HEK293 (cell line): ENCODE measurements around the gene NFIB.
A peak's percentile ranks its signal among the peaks of the same experiment; 100 is the strongest.

ENCODE experiments used
- CTCF ChIA-PET: fragments of 350-600 bp; formaldehyde crosslinking; extraction: SDS; loops from one replicate; lab custom pipeline; 2021; ENCODE audit warnings: antibody characterized with exemption; lab: Yijun Ruan, JAX
- POLR2A ChIA-PET: fragments of 300-600 bp; formaldehyde crosslinking; extraction: SDS; loops from one replicate; lab custom pipeline; 2020; ENCODE audit warnings: antibody characterized with exemption, inconsistent platforms; lab: Yijun Ruan, JAX
- H3K27ac ChIP-seq: fragments of 200-500 bp; sonication (Bioruptor generic); 2 replicates; pipeline ENCODE4 v1.5.1; 2014; ENCODE audit warnings: low read depth, low read length, control low read depth, inconsistent platforms; ENCODE audit errors: extremely low read depth
- H3K36me3 ChIP-seq, 2 experiments: fragments of 200-500 bp in 1 of 2; sonication (Bioruptor generic) in 1 of 2; 1 replicate in 1 of 2; 2 replicates in 1 of 2; pipeline ENCODE4 v1.5.1; 2014 to 2017; ENCODE audit warnings: inconsistent platforms in 2 of 2, low read length in 2 of 2; ENCODE audit not compliant: control insufficient read depth in 2 of 2, insufficient read depth in 1 of 2
- H3K4me1 ChIP-seq: fragments of 200-500 bp; sonication (Bioruptor generic); 2 replicates; pipeline ENCODE4 v1.5.1; 2014; ENCODE audit warnings: mild to moderate bottlenecking, low read length, inconsistent platforms; ENCODE audit not compliant: control insufficient read depth, insufficient read depth
- H3K4me3 ChIP-seq: 2 replicates; pipeline ENCODE4 v1.5.1; 2011; ENCODE audit warnings: low read depth, mild to moderate bottlenecking, control low read depth, low read length, moderate library complexity
- H3K9me3 ChIP-seq: fragments of 200-500 bp; sonication (Bioruptor generic); 2 replicates; pipeline ENCODE4 v1.5.1; 2014; ENCODE audit warnings: low read depth, low read length, inconsistent platforms; ENCODE audit not compliant: control insufficient read depth, insufficient read depth
- KLF1 ChIP-seq: fragments of 450-650 bp; formaldehyde crosslinking; IDR thresholded peaks from 2 replicates; pipeline ENCODE4 v1.5.1; 2016; ENCODE audit warnings: missing biosample characterization, missing genetic modification characterization
- PRDM6 ChIP-seq: fragments of 450-650 bp; formaldehyde crosslinking; IDR thresholded peaks from 2 replicates; pipeline ENCODE4 v1.5.1; 2017; ENCODE audit warnings: missing biosample characterization, missing genetic modification characterization
- SETDB1 ChIP-seq: IDR thresholded peaks from one replicate; pipeline ENCODE4 v1.6.1; 2017; ENCODE audit warnings: mild to moderate bottlenecking, low read length, moderate library complexity, mixed read lengths; ENCODE audit not compliant: insufficient read length
- YY1 ChIP-seq: fragments of 450-650 bp; formaldehyde crosslinking; IDR thresholded peaks from 2 replicates; pipeline ENCODE4 v1.5.1; 2018; ENCODE audit warnings: missing biosample characterization, missing genetic modification characterization
- ZBTB8A ChIP-seq: fragments of 450-650 bp; formaldehyde crosslinking; IDR thresholded peaks from 2 replicates; pipeline ENCODE4 v1.5.1; 2016; ENCODE audit warnings: missing biosample characterization, missing genetic modification characterization
- ZNF114 ChIP-seq: fragments of 450-650 bp; formaldehyde crosslinking; IDR thresholded peaks from 2 replicates; pipeline ENCODE4 v1.5.0; 2017; ENCODE audit warnings: missing biosample characterization, missing genetic modification characterization
- ZNF18 ChIP-seq: fragments of 450-650 bp; formaldehyde crosslinking; IDR thresholded peaks from 2 replicates; pipeline ENCODE4 v1.5.1; 2016; ENCODE audit warnings: missing biosample characterization, missing genetic modification characterization
- ZNF280C ChIP-seq: fragments of 450-650 bp; formaldehyde crosslinking; IDR thresholded peaks from 2 replicates; pipeline ENCODE4 v1.5.1; 2016; ENCODE audit warnings: missing biosample characterization, missing genetic modification characterization
- ZNF335 ChIP-seq: fragments of 450-650 bp; formaldehyde crosslinking; conservative IDR thresholded peaks from 2 replicates; pipeline ENCODE4 v1.5.1; 2016; ENCODE audit warnings: missing biosample characterization, missing genetic modification characterization
- ZNF514 ChIP-seq: fragments of 450-650 bp; formaldehyde crosslinking; IDR thresholded peaks from 2 replicates; pipeline ENCODE4 v1.5.1; 2016; ENCODE audit warnings: missing biosample characterization, missing genetic modification characterization
- ZNF585B ChIP-seq: fragments of 450-650 bp; formaldehyde crosslinking; IDR thresholded peaks from 2 replicates; pipeline ENCODE4 v1.5.1; 2016; ENCODE audit warnings: missing biosample characterization, missing genetic modification characterization
- ZNF596 ChIP-seq: fragments of 450-650 bp; IDR thresholded peaks from 2 replicates; pipeline ENCODE4 v1.5.0; 2018; ENCODE audit warnings: missing biosample characterization, mild to moderate bottlenecking, missing genetic modification characterization, moderate library complexity
- ZNF645 ChIP-seq: fragments of 450-650 bp; formaldehyde crosslinking; IDR thresholded peaks from 2 replicates; pipeline ENCODE4; 2016; ENCODE audit warnings: missing biosample characterization, missing genetic modification characterization
- ZNF664 ChIP-seq: fragments of 450-650 bp; formaldehyde crosslinking; IDR thresholded peaks from 2 replicates; pipeline ENCODE4 v1.5.1; 2016; ENCODE audit warnings: missing biosample characterization, missing genetic modification characterization
- ZNF747 ChIP-seq: fragments of 450-650 bp; formaldehyde crosslinking; IDR thresholded peaks from 2 replicates; pipeline ENCODE4 v1.5.1; 2016; ENCODE audit warnings: missing biosample characterization, missing genetic modification characterization
- ZNF76 ChIP-seq: fragments of 450-650 bp; formaldehyde crosslinking; IDR thresholded peaks from 2 replicates; pipeline ENCODE4; 2016; ENCODE audit warnings: low read depth, missing biosample characterization, missing genetic modification characterization, borderline replicate concordance
- ZNF791 ChIP-seq: fragments of 450-650 bp; formaldehyde crosslinking; IDR thresholded peaks from 2 replicates; pipeline ENCODE4 v1.5.1; 2016; ENCODE audit warnings: missing biosample characterization, missing genetic modification characterization
- ZNF837 ChIP-seq: fragments of 450-650 bp; formaldehyde crosslinking; IDR thresholded peaks from 2 replicates; pipeline ENCODE4 v1.5.1; 2016; ENCODE audit warnings: missing biosample characterization, missing genetic modification characterization

NFIB gene

GRCh38 chr9:14092344-14092743 lies 221.6 kb downstream of the NFIB start:
- ChIA-PET CTCF (interaction anchor here (2.9 kb wide), 1 partner anchor 261 kb away, joined by 9 read pairs; no protein-coding TSS in a partner anchor), POLR2A (no interaction called here)
- peaks cover 7% of the 10 kb centered on the region for H3K4me1 ChIP-seq
- no peaks in the 10 kb centered on the region for H3K9me3 ChIP-seq
- H3K36me3 ChIP-seq, result no peaks in the 10 kb centered on the region
- no peak for TF ChIP-seq ZNF18 (tag by site-specific recombination)
- TF ChIP-seq ZBTB8A (tag by site-specific recombination), result no peak
- no peak for TF ChIP-seq ZNF837
- no peak overlapping the region for H3K27ac ChIP-seq
- H3K4me3 ChIP-seq, result no peak overlapping the region

GRCh38 chr9:14089051-14089803 lies 224.7 kb downstream of the NFIB start:
- H3K9me3 ChIP-seq, result no peaks in the 10 kb centered on the region
- no peaks in the 10 kb centered on the region for H3K4me1 ChIP-seq
- CTCF ChIA-PET, result interaction anchor here (0.6 to 0.7 kb wide), 2 partner anchors 10 to 223 kb away, joined by 3 to 4 read pairs; no protein-coding TSS in a partner anchor
- no peak overlapping the region for H3K4me3 ChIP-seq
- TF ChIP-seq ZNF791 (tag by site-specific recombination) (no peak), KLF1 (tag by site-specific recombination) (no peak), ZNF585B (tag by site-specific recombination) (no peak), PRDM6 (peak; percentile 70)
- POLR2A ChIA-PET, result no interaction called here
- no peak overlapping the region for H3K27ac ChIP-seq
- no peaks in the 10 kb centered on the region for H3K36me3 ChIP-seq

GRCh38 chr9:14087576-14087975 lies 226.4 kb downstream of the NFIB start:
- CTCF ChIA-PET, result no interaction called here
- H3K27ac ChIP-seq, result no peak overlapping the region
- no peak for TF ChIP-seq ZNF335
- TF ChIP-seq ZNF76 (tag by site-specific recombination), result no peak
- no peak for TF ChIP-seq ZNF747 (tag by site-specific recombination)
- TF ChIP-seq YY1 (tag by site-specific recombination), result no peak
- TF ChIP-seq ZNF514 (tag by site-specific recombination), result no peak
- no peak for TF ChIP-seq ZNF645 (tag by site-specific recombination)
- TF ChIP-seq ZNF664 (tag by site-specific recombination), result no peak
- TF ChIP-seq ZNF596 (tag by site-specific recombination), result no peak
- TF ChIP-seq ZNF280C, result no peak
- TF ChIP-seq SETDB1, result no peak
- no peak for TF ChIP-seq ZNF114 (tag by site-specific recombination)
- TF ChIP-seq, all 188 proteins: peak for 0
- no peaks in the 10 kb centered on the region for H3K9me3 ChIP-seq
- POLR2A ChIA-PET, result no interaction called here
- H3K36me3 ChIP-seq, result no peaks in the 10 kb centered on the region
- no peak overlapping the region for H3K4me3 ChIP-seq
- no peaks in the 10 kb centered on the region for H3K4me1 ChIP-seq
